ENCODE data around the gene TBC1D32.
"Not testable (repeated sequence)": the region's sequence is repeated elsewhere in the genome, so short reads cannot be mapped to it uniquely, and the experiment has no call there.

- not testable (repeated sequence) for TF ChIP-seq CTCF (conservative IDR thresholded peaks at IDR 0.05; ENCODE audit: low read length); EZH2phosphoT487 (IDR thresholded peaks at IDR 0.05; ENCODE audit: borderline replicate concordance)
These were observed 120.9 kb downstream of the TBC1D32 start for GRCh38 chr6:121213341-121213740.

All from Loucy (cell line).